Astrocyte (in vitro differentiated cells and primary cell): ENCODE results near the gene LYSMD2.

Source experiments
- CTCF ChIP-seq: IDR thresholded peaks from 2 replicates; pipeline ENCODE4 v1.5.1; 2011; ENCODE audit warnings: low read depth, mild to moderate bottlenecking, inconsistent platforms, low read length, moderate library complexity; ENCODE audit not compliant: insufficient read depth
- EZH2 ChIP-seq: IDR thresholded peaks from 2 replicates; pipeline ENCODE4 v1.6.1; 2012; ENCODE audit warnings: mild to moderate bottlenecking, low read length, inconsistent platforms; ENCODE audit not compliant: insufficient read depth

DNA sequence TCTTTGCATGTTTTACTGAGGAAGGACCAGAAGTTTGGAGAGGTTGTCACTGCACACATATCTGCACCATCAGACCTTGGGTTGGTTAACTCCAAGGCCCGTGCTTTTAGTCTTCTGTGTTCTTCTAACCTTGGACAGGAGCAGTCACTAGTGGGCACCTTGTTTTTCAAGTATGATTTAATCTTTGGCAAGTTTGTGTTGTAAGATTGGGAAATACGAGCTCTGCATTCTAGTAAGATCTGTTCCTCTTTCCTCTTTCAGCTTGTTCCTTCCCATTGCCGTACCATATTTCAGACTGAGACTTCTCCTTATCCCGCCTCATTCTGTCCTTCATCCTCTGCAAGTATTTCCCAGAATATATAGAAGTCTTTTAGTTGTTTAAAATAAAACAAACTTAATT lies 19.0 kb upstream of the LYSMD2 start:
- no peak for TF ChIP-seq CTCF
- no peak for TF ChIP-seq EZH2
